Activated CD4-positive, alpha-beta memory T cell treated with anti-CD3 and anti-CD28 coated beads, Interleukin-2, amount 10 ng/mL, durations not matched to agents 7 days and 5 days (primary cell): ENCODE data around the gene RBM8A. TPM values are rescaled to one million over a fixed set of nuclear protein-coding genes. Genes with fewer than 3 reads are reported as not detected.

ENCODE experiments used
- CTCF ChIA-PET: fragments of 350-600 bp; sonication (Branson Sonifier 250); formaldehyde crosslinking; loops from one replicate; lab custom pipeline; 2021; ENCODE audit warnings: antibody characterized with exemption, inconsistent platforms; lab: Charles Lee
- POLR2A ChIA-PET: fragments of 350-600 bp; sonication (Branson Sonifier 250); formaldehyde crosslinking; loops from one replicate; lab custom pipeline; 2021; ENCODE audit warnings: antibody characterized with exemption; lab: Charles Lee
- DNase-seq: peaks from one replicate; pipeline ENCODE4 v3.0.0-alpha.2; 2020
- H3K27ac Mint-ChIP-seq: one replicate; pipeline ENCODE4 v1.8.0; 2021; ENCODE audit warnings: mild to moderate bottlenecking, mixed read lengths
- H3K27me3 Mint-ChIP-seq: one replicate; pipeline ENCODE4 v1.8.0; 2021; ENCODE audit warnings: mixed read lengths
- H3K36me3 Mint-ChIP-seq: one replicate; pipeline ENCODE4 v1.8.0; 2021; ENCODE audit warnings: low read depth, mixed read lengths
- H3K4me1 Mint-ChIP-seq: one replicate; pipeline ENCODE4 v1.8.0; 2021; ENCODE audit warnings: mixed read lengths
- H3K4me3 Mint-ChIP-seq: one replicate; pipeline ENCODE4 v1.8.0; 2021; ENCODE audit warnings: mild to moderate bottlenecking, mixed read lengths
- H3K9me3 Mint-ChIP-seq: one replicate; pipeline ENCODE4 v1.8.0; 2021; ENCODE audit warnings: mixed read lengths
- total RNA-seq, 2 experiments: library from RNA; stranded (reverse); gene quantifications; one replicate each; pipeline ENCODE4 v1.2.3, GENCODE V29; 2021

Gene RBM8A
- total RNA-seq, 2 experiments from 2014 or later = 168 to 174 TPM

DNA sequence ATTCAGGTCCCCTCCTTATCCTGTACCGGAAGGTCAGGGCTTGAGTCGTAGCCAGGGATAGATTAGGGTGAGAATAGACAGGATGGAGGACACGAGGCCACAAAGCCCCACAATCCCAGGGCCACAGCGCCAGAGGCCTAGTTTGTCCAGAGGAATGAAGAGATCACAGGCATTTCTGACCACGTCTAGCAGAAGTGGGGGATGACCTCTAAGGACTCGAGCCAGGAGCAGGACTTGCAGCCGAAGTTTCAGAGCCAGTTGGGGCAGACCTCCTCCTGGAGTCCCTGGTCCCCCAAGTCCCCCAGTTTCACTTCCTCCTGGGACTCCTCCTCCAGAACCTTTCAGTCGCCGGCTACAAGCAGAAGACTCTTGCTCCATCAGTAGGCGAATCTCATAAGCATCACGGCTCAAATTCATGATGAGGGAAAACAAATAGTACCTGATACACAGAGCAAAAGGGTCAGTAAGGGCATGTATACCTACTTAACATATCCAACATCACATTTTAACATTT is 15.1 kb downstream of the RBM8A start:
- POLR2A ChIA-PET = interaction anchor here (1.3 to 4.3 kb wide), 2 partner anchors 15 to 67 kb away, joined by 4 to 17 read pairs; partner anchors contain the start of genes NUDT17 and RBM8A
- Mint-ChIP-seq H3K4me3 (no peak overlapping the region), H3K27me3 (no peaks in the 10 kb centered on the region), H3K27ac (no peak overlapping the region), H3K36me3 (peaks cover 55% of the 10 kb centered on the region), H3K4me1 (peaks cover 23% of the 10 kb centered on the region), H3K9me3 (no peaks in the 10 kb centered on the region)
- DNase-seq = no peak
- CTCF ChIA-PET = interaction anchor here (0.7 to 2.0 kb wide), 2 partner anchors 19 to 100 kb away, joined by 3 to 6 read pairs; no protein-coding TSS in a partner anchor

GRCh38 chr1:145908653-145909052 is 18.6 kb downstream of the RBM8A start:
- POLR2A ChIA-PET = interaction anchor here (1.2 to 3.3 kb wide), 3 partner anchors 10 to 19 kb away, joined by 3 to 13 read pairs (median 12); partner anchors contain the start of genes PEX11B and RBM8A
- CTCF ChIA-PET = interaction anchor here (0.9 to 3.1 kb wide), 10 partner anchors 10 to 64 kb away, joined by 3 to 27 read pairs (median 5); partner anchors contain the start of genes NUDT17, POLR3GL and RBM8A

DNA sequence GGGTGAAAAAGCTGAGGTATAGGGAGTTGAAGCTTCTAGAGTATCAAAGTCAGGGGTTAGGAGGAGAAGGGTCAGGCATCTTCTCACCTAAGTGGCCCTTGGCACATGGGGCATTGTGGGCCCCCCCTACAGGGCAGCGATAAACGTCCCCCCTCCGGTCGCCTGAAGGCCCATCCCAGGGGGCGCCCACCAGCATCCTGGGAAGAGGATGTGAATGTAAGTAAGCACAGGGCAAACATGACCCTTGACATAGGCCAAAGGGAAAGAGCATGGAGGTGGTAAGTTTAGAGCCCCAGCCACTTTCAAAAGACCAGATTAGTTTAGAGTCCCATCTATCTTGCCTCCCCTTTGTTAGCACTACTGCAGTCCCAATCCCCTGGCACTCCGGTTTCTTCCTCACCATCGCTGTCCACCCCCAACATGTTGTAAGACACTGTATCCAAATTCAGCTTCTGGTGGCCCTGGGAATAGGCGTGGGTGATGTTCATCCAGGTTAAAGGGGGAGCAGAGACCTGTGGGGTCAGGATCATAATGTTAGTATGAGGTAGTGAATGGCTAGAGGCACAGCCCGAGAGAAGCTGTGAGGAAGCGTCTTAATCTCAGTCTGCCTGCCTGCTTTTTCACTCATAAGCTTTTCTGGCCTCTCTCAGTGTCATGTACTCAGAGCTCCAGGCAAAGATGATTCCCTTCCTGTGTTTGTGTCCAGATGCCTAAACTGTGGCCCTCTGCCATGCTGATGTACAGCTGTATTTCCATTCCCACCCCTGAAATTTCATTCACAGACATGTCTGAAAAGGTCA is 20.1 kb downstream of the RBM8A start:
- Mint-ChIP-seq H3K27me3 (no peaks in the 10 kb centered on the region), H3K4me3 (no peak overlapping the region), H3K9me3 (no peaks in the 10 kb centered on the region), H3K4me1 (peaks cover 9% of the 10 kb centered on the region), H3K27ac (no peak overlapping the region), H3K36me3 (peaks cover 21% of the 10 kb centered on the region)
- ChIA-PET POLR2A (interaction anchor here (1.0 to 2.7 kb wide), 6 partner anchors 11 to 51 kb away, joined by 3 to 13 read pairs (median 4); partner anchors contain the start of genes LIX1L, PEX11B and RBM8A), CTCF (interaction anchor here (1.5 to 3.1 kb wide), 3 partner anchors 16 to 62 kb away, joined by 5 to 27 read pairs (median 9); partner anchors contain the start of gene NUDT17)
- no peak for DNase-seq

More at GRCh38 chr1:145908653-145909052, 18.6 kb downstream of the RBM8A start:
- no peak overlapping the region for H3K4me3 Mint-ChIP-seq
- H3K9me3 Mint-ChIP-seq = no peaks in the 10 kb centered on the region
- no peaks in the 10 kb centered on the region for H3K27me3 Mint-ChIP-seq
- DNase-seq = no peak
- peaks cover 31% of the 10 kb centered on the region for H3K36me3 Mint-ChIP-seq
- H3K4me1 Mint-ChIP-seq = peaks cover 9% of the 10 kb centered on the region
- H3K27ac Mint-ChIP-seq = no peak overlapping the region

- ChIA-PET POLR2A (no interaction called here), CTCF (interaction anchor here (0.9 to 1.4 kb wide), 2 partner anchors 9 to 55 kb away, joined by 4 read pairs; no protein-coding TSS in a partner anchor)
- Mint-ChIP-seq H3K9me3 (no peaks in the 10 kb centered on the region), H3K27me3 (no peaks in the 10 kb centered on the region), H3K4me3 (no peak overlapping the region), H3K4me1 (no peaks in the 10 kb centered on the region), H3K27ac (no peak overlapping the region), H3K36me3 (no peaks in the 10 kb centered on the region)
- DNase-seq = no peak
These were observed 25.8 kb downstream of the RBM8A start for GRCh38 chr1:145901312-145902021.

DNA sequence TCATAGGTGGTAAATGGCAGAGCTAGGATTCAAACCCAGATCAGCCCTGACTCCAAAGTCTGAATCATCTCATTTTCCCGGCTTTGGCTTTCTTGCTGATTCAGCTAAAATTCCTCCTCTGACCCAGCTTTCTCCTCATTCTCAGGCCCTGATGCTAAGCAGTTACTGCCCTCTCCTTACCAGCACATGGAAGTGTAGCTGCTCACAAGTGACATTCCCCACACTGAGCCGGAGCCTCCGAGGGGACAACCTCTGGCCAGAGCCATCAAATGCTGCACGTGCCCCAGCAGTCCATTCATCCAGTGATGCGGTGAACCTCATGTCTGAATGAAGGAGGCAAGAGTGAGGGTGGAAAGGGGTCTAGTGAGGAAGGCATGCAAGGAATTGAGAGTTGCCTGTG is 28.5 kb downstream of the RBM8A start:
- Mint-ChIP-seq H3K9me3 (no peaks in the 10 kb centered on the region), H3K4me1 (no peaks in the 10 kb centered on the region), H3K36me3 (no peaks in the 10 kb centered on the region), H3K27me3 (no peaks in the 10 kb centered on the region), H3K27ac (no peak overlapping the region), H3K4me3 (no peak overlapping the region)
- ChIA-PET POLR2A (no interaction called here), CTCF (interaction anchor here (0.7 to 1.8 kb wide), 3 partner anchors 10 to 54 kb away, joined by 4 to 5 read pairs (median 5); partner anchors contain the start of genes ITGA10 and NUDT17)
- DNase-seq = no peak

DNA sequence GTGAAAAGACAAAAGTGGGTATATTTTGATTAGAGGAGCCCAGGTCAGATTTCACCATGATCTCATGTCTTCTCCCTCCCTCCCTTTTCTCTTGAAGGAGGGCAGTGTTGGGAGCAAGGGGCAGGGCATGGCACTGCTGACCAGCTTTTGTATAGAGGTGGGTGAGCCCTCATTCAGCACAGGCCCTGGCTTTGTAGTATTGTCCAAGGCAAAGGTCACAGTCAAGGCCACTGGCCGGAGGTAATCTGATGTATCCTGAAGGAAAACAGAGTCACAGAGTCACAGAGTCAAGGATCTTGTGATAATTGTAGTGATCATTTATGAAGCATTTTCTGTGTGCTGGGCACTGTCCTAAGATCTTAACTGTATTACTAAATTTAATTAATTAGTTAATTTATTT is 29.3 kb downstream of the RBM8A start:
- Mint-ChIP-seq H3K36me3 (no peaks in the 10 kb centered on the region), H3K9me3 (no peaks in the 10 kb centered on the region), H3K27ac (no peak overlapping the region), H3K4me3 (no peak overlapping the region), H3K4me1 (no peaks in the 10 kb centered on the region), H3K27me3 (no peaks in the 10 kb centered on the region)
- ChIA-PET POLR2A (no interaction called here), CTCF (interaction anchor here (1.2 kb wide), 1 partner anchor 53 kb away, joined by 5 read pairs; the partner anchor contains the start of gene NUDT17)
- no peak for DNase-seq

GRCh38 chr1:145895471-145895870 is 31.8 kb downstream of the RBM8A start:
- no peak overlapping the region for H3K4me3 Mint-ChIP-seq
- no peak for DNase-seq
- no peaks in the 10 kb centered on the region for H3K4me1 Mint-ChIP-seq
- no peaks in the 10 kb centered on the region for H3K27me3 Mint-ChIP-seq
- no peak overlapping the region for H3K27ac Mint-ChIP-seq
- no peaks in the 10 kb centered on the region for H3K9me3 Mint-ChIP-seq
- POLR2A ChIA-PET = no interaction called here
- no peaks in the 10 kb centered on the region for H3K36me3 Mint-ChIP-seq
- CTCF ChIA-PET = interaction anchor here (1.0 to 1.4 kb wide), 3 partner anchors 13 to 51 kb away, joined by 3 to 4 read pairs (median 3); partner anchors contain the start of gene NUDT17

GRCh38 chr1:145893306-145894055 is 33.8 kb downstream of the RBM8A start:
- ChIA-PET POLR2A (interaction anchor here (2.4 kb wide), 1 partner anchor 86 kb away, joined by 11 read pairs; no protein-coding TSS in a partner anchor), CTCF (interaction anchor here (0.7 to 2.5 kb wide), 7 partner anchors 8 to 119 kb away, joined by 3 to 16 read pairs (median 6); partner anchors contain the start of genes ANKRD34A, ANKRD35, NUDT17 and PIAS3)

DNA sequence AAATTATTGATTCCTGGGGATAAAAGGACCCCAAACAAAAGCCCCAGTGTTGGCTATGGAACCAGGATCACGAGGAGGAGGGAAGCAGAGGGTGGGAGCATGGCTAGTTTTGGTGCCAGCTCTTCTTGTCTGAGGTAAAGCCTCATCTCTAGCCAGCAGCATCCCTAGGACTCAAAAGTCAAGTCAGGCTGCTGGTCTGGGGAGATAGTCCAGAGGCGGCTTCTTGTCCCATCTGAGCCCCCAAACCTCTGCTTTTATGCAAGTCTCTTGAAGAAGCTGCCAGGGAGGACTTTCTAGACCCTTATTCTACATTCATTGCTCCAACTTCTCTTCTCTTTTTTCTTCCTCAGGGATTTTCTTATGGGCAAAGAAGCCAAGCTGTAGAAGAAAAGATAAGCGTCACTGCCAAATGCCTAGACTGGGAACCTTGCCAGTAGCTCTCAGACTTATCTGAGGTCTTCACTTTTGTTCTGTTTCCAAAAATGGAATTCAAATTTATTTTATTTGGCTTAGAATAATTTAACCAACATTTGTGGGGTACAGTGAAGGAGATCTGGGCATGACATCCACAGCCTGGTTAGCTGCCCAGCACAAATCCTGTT is 34.7 kb downstream of the RBM8A start:
- Mint-ChIP-seq H3K27me3 (peaks cover 2% of the 10 kb centered on the region), H3K4me1 (no peaks in the 10 kb centered on the region), H3K4me3 (no peak overlapping the region), H3K9me3 (no peaks in the 10 kb centered on the region), H3K36me3 (no peaks in the 10 kb centered on the region), H3K27ac (no peak overlapping the region)
- no peak for DNase-seq
- ChIA-PET CTCF (interaction anchor here (0.9 to 2.5 kb wide), 14 partner anchors 10 to 159 kb away, joined by 3 to 16 read pairs (median 6); partner anchors contain the start of genes ANKRD34A, NUDT17, PIAS3 and POLR3GL), POLR2A (interaction anchor here (0.6 to 2.4 kb wide), 7 partner anchors 12 to 87 kb away, joined by 3 to 11 read pairs (median 4); partner anchors contain the start of genes ANKRD34A, ITGA10, NUDT17 and PIAS3)

More at GRCh38 chr1:145893306-145894055, 33.8 kb downstream of the RBM8A start:
- no peaks in the 10 kb centered on the region for H3K9me3 Mint-ChIP-seq
- H3K4me3 Mint-ChIP-seq = no peak overlapping the region
- no peaks in the 10 kb centered on the region for H3K36me3 Mint-ChIP-seq
- H3K4me1 Mint-ChIP-seq = no peaks in the 10 kb centered on the region
- H3K27me3 Mint-ChIP-seq = no peaks in the 10 kb centered on the region
- DNase-seq = no peak
- H3K27ac Mint-ChIP-seq = no peak overlapping the region

GRCh38 chr1:145891587-145892485 is 35.4 kb downstream of the RBM8A start:
- peaks cover 2% of the 10 kb centered on the region for H3K27me3 Mint-ChIP-seq
- no peaks in the 10 kb centered on the region for H3K36me3 Mint-ChIP-seq
- H3K4me3 Mint-ChIP-seq = no peak overlapping the region
- peaks cover under 1% of the 10 kb centered on the region for H3K4me1 Mint-ChIP-seq
- peak; percentile 66 for DNase-seq
- POLR2A ChIA-PET = interaction anchor here (0.6 to 2.4 kb wide), 10 partner anchors 11 to 87 kb away, joined by 3 to 11 read pairs (median 4); partner anchors contain the start of genes ANKRD34A, ITGA10, NUDT17 and PIAS3
- CTCF ChIA-PET = interaction anchor here (0.8 to 2.5 kb wide), 22 partner anchors 9 to 160 kb away, joined by 3 to 16 read pairs (median 5); partner anchors contain the start of genes ANKRD34A, HJV, ITGA10 and NUDT17
- no peaks in the 10 kb centered on the region for H3K9me3 Mint-ChIP-seq
- no peak overlapping the region for H3K27ac Mint-ChIP-seq
